ENCODE measurements around the gene NTNG1. TPM values are rescaled to one million over a fixed set of nuclear protein-coding genes. Genes with fewer than 3 reads are reported as not detected.

NTNG1 gene
- total RNA-seq, 2 donors from 2014 or later = not detected

DNA sequence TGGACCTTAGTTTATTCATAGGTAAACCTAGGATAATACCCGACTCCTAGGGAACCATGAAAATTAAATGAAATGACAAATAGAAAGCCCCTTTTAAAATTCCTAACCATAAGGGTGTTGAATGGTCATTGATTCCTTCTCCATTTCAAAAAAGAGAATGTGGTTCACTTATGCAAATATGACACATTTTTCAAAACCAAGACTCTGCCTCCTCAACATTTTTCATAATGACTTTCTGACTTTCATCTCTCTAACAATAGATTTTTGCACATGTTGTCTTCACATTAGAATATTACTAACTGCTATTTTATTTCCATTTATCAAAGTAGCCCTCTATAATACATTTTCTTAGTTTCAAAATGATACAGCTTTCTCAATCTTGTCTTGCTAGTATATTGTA, 169.1 kb downstream of the NTNG1 start:
- DNase-seq (ENCODE audit: low spot score) (no peak), ATAC-seq (no peak)
- peaks cover 13 to 35% of the 10 kb centered on the region in 2 donors for H3K27me3 Mint-ChIP-seq
- no peak overlapping the region for H3K27ac Mint-ChIP-seq
- H3K9me3 Mint-ChIP-seq = peaks cover 9% of the 10 kb centered on the region
- no peak overlapping the region for H3K4me3 Mint-ChIP-seq
- H3K4me1 Mint-ChIP-seq (ENCODE audit: low read depth in 2 of 2) = no peaks in the 10 kb centered on the region
- no peaks in the 10 kb centered on the region for H3K36me3 Mint-ChIP-seq

DNA sequence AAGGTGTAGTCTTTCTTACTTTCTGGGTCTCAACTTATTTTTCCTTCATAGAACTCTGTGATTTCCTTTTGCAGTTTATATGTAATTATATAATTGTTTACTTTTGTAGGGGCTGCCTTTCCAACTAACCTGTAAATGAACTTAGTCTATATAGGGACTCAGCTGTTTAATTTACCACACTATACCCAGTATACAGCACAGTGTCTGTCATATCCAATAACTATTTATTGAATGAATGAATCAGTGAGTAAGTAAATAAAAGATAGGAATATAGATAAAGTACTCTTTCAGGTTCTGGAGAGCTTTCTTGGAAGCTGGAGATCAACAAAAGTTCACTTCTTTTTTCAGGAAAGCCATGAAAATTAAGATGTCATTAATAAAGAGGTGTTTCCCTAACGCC, 174.8 kb downstream of the NTNG1 start:
- H3K27ac Mint-ChIP-seq = no peak overlapping the region
- no peak overlapping the region for H3K4me3 Mint-ChIP-seq
- ATAC-seq (no peak), DNase-seq (ENCODE audit: low spot score) (no peak)
- H3K9me3 Mint-ChIP-seq = no peaks in the 10 kb centered on the region
- H3K36me3 Mint-ChIP-seq = no peaks in the 10 kb centered on the region
- H3K27me3 Mint-ChIP-seq = peaks cover 14 to 27% of the 10 kb centered on the region in 2 donors
- no peaks in the 10 kb centered on the region for H3K4me1 Mint-ChIP-seq (ENCODE audit: low read depth in 2 of 2)

DNA sequence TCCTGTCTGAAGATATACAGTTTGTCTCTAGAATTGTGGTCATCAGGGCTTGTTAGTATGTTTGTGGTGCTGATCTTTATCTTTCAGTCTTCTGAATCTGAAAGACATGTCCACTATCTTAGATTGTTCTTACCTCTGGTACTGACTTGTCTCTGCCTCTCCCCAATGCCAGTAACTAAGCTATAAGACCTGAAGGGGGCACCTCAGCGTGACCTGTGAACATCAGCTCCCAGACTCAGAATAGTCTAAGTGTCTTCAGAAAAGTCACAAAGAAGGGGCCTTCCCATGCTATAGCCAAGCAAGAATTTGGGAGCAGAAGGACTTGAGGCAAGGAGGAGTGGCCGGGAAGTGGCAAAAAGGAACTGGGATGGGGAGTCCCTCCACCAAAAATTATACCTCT, 178.1 kb downstream of the NTNG1 start:
- Mint-ChIP-seq H3K36me3 (no peaks in the 10 kb centered on the region), H3K4me1 (ENCODE audit: low read depth in 2 of 2) (no peaks in the 10 kb centered on the region), H3K4me3 (no peak overlapping the region), H3K9me3 (no peaks in the 10 kb centered on the region), H3K27ac (no peak overlapping the region), H3K27me3 (peaks cover 13 to 25% of the 10 kb centered on the region in 2 donors)
- no peak for ATAC-seq
- no peak for DNase-seq (ENCODE audit: low spot score)

DNA sequence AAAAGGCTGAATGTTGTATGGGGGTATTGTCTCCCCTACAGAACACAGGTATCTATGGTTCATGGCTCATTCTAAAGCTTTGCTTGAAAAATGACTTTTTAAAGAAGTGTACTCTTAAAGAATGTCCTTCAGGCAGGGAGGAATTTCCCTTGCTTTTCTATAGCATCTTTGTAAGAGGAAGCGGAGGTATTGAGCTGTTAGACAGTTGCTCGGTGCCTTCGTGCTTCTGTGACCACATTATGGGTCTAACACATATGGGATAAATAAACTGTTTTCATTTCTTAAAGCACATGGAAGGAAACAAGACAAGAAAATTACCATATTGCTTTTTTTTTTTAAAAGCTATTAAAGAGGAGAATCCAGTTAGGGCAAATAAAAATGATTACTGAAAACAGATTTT, 182.9 kb downstream of the NTNG1 start:
- Mint-ChIP-seq H3K4me3 (no peak overlapping the region), H3K4me1 (ENCODE audit: low read depth in 2 of 2) (no peaks in the 10 kb centered on the region), H3K9me3 (no peaks in the 10 kb centered on the region), H3K27me3 (peaks cover 13 to 25% of the 10 kb centered on the region in 2 donors), H3K36me3 (no peaks in the 10 kb centered on the region), H3K27ac (no peak overlapping the region)
- DNase-seq (ENCODE audit: low spot score) = no peak
- no peak for ATAC-seq

DNA sequence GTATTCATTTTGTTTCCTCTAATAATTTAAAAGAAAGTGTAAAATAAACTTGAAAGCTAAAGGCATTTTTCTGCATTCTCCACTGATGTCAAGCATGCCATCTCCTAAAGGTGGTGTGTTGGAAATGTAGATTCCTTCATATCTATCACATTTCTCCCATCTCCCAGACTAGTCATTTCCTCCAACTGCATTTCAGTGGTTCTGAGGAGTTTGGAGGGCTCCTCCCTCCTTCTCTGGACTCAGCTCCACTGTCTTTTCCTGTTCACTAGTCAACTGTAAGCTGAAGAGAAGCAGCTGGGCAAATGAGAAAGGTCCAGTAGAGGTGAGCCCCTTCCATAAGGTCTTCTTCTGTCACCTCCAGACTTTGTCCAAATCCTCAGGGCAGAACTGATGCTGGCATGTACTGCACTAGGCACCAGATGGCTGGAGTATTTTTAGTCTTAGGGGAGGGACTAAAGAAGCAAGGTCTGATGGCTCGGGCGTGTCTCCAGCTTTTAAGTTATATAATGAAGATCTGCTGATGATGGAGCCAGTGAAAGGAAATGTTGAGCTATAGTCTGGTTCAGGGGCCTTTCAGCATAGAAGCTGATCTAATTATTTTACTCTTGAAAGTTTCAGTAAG, 186.1 kb downstream of the NTNG1 start:
- Mint-ChIP-seq H3K4me3 (no peak overlapping the region), H3K36me3 (no peaks in the 10 kb centered on the region), H3K4me1 (ENCODE audit: low read depth in 2 of 2) (no peaks in the 10 kb centered on the region), H3K27ac (no peak overlapping the region), H3K27me3 (peaks cover 6 to 27% of the 10 kb centered on the region in 2 donors), H3K9me3 (no peaks in the 10 kb centered on the region)
- no peak for ATAC-seq
- DNase-seq (ENCODE audit: low spot score) = no peak

DNA sequence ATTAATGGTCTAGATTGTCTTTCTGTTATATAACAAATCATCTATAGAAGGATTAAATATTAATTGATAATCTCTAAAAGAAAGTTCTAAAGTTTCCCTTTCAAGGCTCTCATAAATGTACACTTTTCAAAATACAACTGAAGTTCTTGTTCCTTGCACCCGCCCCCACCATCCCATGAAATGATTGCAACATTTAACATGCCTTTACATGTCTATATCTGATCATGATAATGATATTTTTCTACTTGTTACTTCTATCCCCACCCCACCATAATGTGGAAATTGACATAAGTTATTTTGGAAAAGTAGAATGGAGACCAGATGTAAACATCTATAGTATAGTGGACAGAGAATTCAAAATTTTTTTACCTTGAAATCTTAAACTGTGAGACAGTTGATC, 186.6 kb downstream of the NTNG1 start:
- no peak for DNase-seq (ENCODE audit: low spot score)
- H3K27me3 Mint-ChIP-seq = peaks cover 6 to 27% of the 10 kb centered on the region in 2 donors
- no peak overlapping the region for H3K4me3 Mint-ChIP-seq
- no peak for ATAC-seq
- H3K9me3 Mint-ChIP-seq = no peaks in the 10 kb centered on the region
- no peaks in the 10 kb centered on the region for H3K36me3 Mint-ChIP-seq
- no peaks in the 10 kb centered on the region for H3K4me1 Mint-ChIP-seq (ENCODE audit: low read depth in 2 of 2)
- no peak overlapping the region for H3K27ac Mint-ChIP-seq

DNA sequence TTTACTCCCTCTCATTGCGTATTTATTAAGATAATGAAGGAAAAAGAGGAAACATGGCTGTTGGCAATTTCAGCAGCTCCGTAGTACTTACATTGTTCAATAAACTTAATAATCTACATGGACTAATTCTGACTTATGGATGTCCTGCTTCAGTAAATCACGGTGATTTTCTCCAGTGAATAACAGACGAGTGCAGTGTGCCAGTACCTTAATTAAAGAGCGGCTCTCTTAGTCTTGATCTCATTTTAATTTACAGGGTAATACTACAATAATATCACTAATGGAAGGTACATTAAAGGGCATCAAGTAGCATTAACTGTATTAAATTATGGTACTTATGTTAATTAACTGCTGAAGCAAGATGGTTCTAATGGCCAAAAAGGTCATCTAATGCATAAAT, 187.2 kb downstream of the NTNG1 start:
- H3K27ac Mint-ChIP-seq = no peak overlapping the region
- no peaks in the 10 kb centered on the region for H3K4me1 Mint-ChIP-seq (ENCODE audit: low read depth in 2 of 2)
- ATAC-seq (no peak), DNase-seq (ENCODE audit: low spot score) (no peak)
- H3K9me3 Mint-ChIP-seq = no peaks in the 10 kb centered on the region
- no peaks in the 10 kb centered on the region for H3K36me3 Mint-ChIP-seq
- H3K4me3 Mint-ChIP-seq = no peak overlapping the region
- H3K27me3 Mint-ChIP-seq = peaks cover 6 to 27% of the 10 kb centered on the region in 2 donors

DNA sequence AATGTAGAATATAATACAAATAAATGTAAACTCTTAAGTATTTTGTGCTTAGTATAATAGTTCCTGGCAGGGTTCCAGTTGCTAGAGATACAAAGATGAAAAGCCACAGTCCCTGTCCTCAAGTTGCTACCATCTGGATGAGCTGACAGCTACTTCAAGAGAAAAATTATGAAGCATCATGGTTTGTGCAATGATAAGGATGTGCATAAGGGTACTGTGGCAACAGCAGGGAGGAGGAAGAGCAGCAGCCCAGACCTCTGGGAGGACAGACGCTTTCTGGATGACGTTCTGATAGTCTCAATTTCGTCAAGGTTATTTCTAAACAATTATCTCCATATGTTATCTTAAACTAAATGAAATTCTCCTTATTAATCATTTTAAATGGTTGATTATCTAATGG, 198.9 kb downstream of the NTNG1 start:
- H3K36me3 Mint-ChIP-seq = no peaks in the 10 kb centered on the region
- no peak for ATAC-seq
- no peak overlapping the region for H3K4me3 Mint-ChIP-seq
- no peak for DNase-seq (ENCODE audit: low spot score)
- no peaks in the 10 kb centered on the region for H3K9me3 Mint-ChIP-seq
- no peak overlapping the region for H3K27ac Mint-ChIP-seq
- H3K4me1 Mint-ChIP-seq (ENCODE audit: low read depth in 2 of 2) = no peaks in the 10 kb centered on the region
- H3K27me3 Mint-ChIP-seq = peaks cover 4 to 9% of the 10 kb centered on the region in 2 donors

DNA sequence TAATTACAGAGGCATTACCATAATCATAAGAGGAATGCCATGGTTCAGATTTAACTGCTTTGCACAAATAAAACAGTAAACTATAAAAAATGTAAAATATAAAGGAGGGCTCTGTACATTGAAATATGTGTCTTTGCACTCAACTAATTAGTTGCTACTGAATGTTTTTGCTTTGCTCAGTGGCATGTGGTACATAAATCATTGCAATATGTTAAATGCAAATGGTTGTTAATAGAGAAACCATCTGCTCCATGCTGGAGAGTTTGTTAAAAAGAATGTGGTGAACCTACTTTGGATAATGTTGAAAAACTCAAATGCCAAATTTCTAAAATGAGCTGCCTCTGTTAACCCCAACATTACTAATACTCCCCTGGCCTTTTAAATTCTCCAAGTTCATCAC, 201.5 kb downstream of the NTNG1 start:
- H3K4me1 Mint-ChIP-seq (ENCODE audit: low read depth in 2 of 2) = no peaks in the 10 kb centered on the region
- DNase-seq (ENCODE audit: low spot score) (no peak), ATAC-seq (no peak)
- H3K9me3 Mint-ChIP-seq = no peaks in the 10 kb centered on the region
- peaks cover 6 to 9% of the 10 kb centered on the region in 2 donors for H3K27me3 Mint-ChIP-seq
- H3K36me3 Mint-ChIP-seq = no peaks in the 10 kb centered on the region
- no peak overlapping the region for H3K4me3 Mint-ChIP-seq
- H3K27ac Mint-ChIP-seq = no peak overlapping the region

DNA sequence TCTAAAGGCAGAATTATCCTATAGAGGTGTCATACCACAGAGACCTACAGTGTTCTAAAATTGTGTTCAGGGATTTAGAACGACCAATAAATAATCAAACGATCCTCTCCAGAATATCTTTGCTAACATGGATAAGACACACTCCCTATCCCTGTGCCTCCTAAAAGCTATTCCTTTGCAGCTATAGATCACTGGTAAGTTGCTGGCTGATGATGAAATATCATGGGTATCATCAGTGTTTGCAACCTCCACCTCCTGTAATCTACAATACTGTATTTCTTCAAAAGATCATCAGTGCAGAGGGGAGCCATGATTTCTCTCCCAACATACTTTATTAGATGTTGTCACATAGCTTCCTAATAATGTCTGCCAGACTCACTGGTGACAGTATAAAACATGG, 201.9 kb downstream of the NTNG1 start:
- ATAC-seq (no peak), DNase-seq (ENCODE audit: low spot score) (no peak)
- no peak overlapping the region for H3K27ac Mint-ChIP-seq

DNA sequence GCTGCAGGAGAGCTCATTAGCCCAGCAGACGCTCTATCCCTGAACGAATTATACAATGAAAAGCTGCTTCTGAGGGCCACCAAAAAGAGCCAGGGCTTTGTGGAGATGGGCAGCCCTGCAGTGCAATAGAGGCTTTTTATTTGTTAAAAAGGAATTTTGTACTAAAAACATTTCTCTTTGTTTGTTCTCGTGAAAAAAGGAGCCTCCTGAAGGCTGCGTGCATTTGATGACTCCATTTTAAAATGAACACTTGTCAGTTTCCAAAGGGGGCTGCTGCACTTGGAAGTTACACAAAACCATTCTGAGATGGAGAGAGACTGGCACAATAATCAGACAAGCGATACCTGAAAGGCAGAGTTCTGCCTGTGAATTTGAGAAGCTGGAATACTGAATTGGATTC, 202.8 kb downstream of the NTNG1 start:
- H3K4me1 Mint-ChIP-seq (ENCODE audit: low read depth in 2 of 2) = no peaks in the 10 kb centered on the region
- no peaks in the 10 kb centered on the region for H3K36me3 Mint-ChIP-seq
- H3K4me3 Mint-ChIP-seq = no peak overlapping the region
- ATAC-seq = no peak
- no peak for DNase-seq (ENCODE audit: low spot score)
- H3K27me3 Mint-ChIP-seq = peaks cover 6 to 9% of the 10 kb centered on the region in 2 donors
- H3K9me3 Mint-ChIP-seq = no peaks in the 10 kb centered on the region
- H3K27ac Mint-ChIP-seq = no peak overlapping the region

More for the DNA sequence above, 201.9 kb downstream of the NTNG1 start:
- no peaks in the 10 kb centered on the region for H3K4me1 Mint-ChIP-seq (ENCODE audit: low read depth in 2 of 2)
- no peaks in the 10 kb centered on the region for H3K36me3 Mint-ChIP-seq
- H3K4me3 Mint-ChIP-seq = no peak overlapping the region
- H3K27me3 Mint-ChIP-seq = peaks cover 6 to 9% of the 10 kb centered on the region in 2 donors
- no peaks in the 10 kb centered on the region for H3K9me3 Mint-ChIP-seq

DNA sequence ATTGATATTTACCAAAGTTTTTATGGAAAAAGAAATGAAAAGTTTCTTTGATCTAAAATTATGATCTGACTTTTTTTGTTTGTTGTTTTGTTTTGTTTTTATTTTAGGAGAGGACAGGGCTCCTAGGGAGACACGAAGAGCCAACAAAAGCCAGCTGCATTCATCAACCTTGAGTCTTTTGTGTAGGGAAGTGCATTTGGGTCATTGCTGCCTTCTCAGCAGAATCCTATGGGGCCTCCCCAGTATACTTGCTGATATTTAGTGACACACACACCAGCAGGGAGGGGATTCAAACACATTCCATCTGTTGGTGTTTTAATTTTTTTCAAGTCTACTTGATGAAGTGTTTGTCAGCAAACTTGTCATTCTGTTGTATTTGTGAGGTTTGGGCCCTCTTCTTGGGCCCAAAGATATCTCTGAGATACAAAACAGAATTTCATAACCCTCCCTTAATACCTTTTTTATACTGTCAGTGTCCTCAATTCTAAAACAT, 203.5 kb downstream of the NTNG1 start:
- no peaks in the 10 kb centered on the region for H3K4me1 Mint-ChIP-seq (ENCODE audit: low read depth in 2 of 2)
- H3K36me3 Mint-ChIP-seq = no peaks in the 10 kb centered on the region
- no peaks in the 10 kb centered on the region for H3K9me3 Mint-ChIP-seq
- no peak overlapping the region for H3K27ac Mint-ChIP-seq
- H3K27me3 Mint-ChIP-seq = peaks cover 9 to 10% of the 10 kb centered on the region in 2 donors
- no peak overlapping the region for H3K4me3 Mint-ChIP-seq
- no peak for DNase-seq (ENCODE audit: low spot score)
- no peak for ATAC-seq

DNA sequence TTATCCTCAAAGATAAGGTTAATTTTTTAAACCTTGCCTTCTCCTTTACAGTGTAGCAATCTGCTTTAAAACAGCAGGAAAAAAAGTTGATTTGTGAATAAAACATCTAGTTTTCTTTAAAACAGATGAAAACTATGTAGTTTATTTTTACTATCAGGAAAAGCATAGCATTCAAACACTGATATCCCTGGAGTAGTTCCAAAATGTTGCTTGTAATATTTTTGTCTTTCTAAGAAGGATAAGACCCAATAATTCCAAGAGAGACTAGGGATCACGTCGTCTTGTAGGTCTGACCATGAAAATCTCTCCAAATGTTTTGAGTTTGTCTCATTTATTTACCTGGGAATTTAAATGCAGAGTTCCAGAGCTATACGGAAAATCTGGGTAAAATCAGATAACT, 204.0 kb downstream of the NTNG1 start:
- H3K27ac Mint-ChIP-seq = no peak overlapping the region
- H3K27me3 Mint-ChIP-seq = peaks cover 9 to 10% of the 10 kb centered on the region in 2 donors
- H3K9me3 Mint-ChIP-seq = no peaks in the 10 kb centered on the region
- ATAC-seq (no peak), DNase-seq (ENCODE audit: low spot score) (no peak)
- H3K4me3 Mint-ChIP-seq = no peak overlapping the region
- no peaks in the 10 kb centered on the region for H3K4me1 Mint-ChIP-seq (ENCODE audit: low read depth in 2 of 2)
- H3K36me3 Mint-ChIP-seq = no peaks in the 10 kb centered on the region

DNA sequence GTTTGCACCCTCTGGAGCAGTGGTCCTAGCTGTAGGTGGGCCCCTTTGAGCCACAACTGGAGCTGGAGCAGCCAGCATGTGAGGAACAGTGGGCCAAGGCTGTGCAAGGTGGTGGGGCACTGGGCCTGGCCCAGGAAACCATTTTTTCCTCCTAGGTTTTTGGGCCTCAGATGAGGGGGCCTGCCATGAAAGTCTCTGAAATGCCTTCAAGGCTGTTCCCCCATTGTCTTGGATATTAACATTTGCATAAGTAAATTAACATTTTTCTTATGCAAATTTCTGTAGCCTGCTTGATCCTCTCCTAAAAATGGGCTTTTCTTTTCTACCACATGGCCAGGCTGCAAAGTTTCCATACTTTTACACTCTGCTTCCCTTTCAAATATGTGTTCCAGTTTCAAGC, 212.0 kb downstream of the NTNG1 start:
- Mint-ChIP-seq H3K4me3 (no peak overlapping the region), H3K36me3 (no peaks in the 10 kb centered on the region), H3K4me1 (ENCODE audit: low read depth in 2 of 2) (no peaks in the 10 kb centered on the region), H3K27ac (no peak overlapping the region), H3K9me3 (peaks cover 5% of the 10 kb centered on the region), H3K27me3 (peaks cover 0 to 7% of the 10 kb centered on the region in 2 donors)
- DNase-seq (ENCODE audit: low spot score) (no peak), ATAC-seq (no peak)

DNA sequence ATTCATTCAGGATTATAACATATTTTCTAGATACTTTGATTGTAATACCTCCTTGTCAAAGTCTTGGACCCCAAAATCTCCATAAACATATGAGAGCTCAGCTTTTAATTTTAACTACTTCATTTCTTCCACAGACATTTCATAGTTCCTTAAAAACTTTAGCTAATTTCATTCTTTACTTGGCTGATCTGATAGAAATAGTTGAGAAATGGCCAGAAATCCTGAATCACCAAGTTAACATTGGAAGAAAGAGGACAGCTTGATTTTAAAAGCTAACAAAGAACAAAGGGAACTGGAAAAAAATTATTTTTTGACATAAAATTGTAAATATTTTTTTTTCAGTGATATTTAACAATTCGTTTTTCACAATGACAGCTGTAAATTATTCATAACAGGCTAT, 216.5 kb downstream of the NTNG1 start:
- H3K9me3 Mint-ChIP-seq = peaks cover 5% of the 10 kb centered on the region
- no peaks in the 10 kb centered on the region for H3K4me1 Mint-ChIP-seq (ENCODE audit: low read depth in 2 of 2)
- no peaks in the 10 kb centered on the region for H3K36me3 Mint-ChIP-seq
- H3K27me3 Mint-ChIP-seq = peaks cover 6 to 24% of the 10 kb centered on the region in 2 donors
- no peak overlapping the region for H3K4me3 Mint-ChIP-seq
- DNase-seq (ENCODE audit: low spot score) (no peak), ATAC-seq (no peak)
- H3K27ac Mint-ChIP-seq = no peak overlapping the region
